Muscle layer of duodenum (tissue), 2 donors: Measurements from ENCODE around the gene LGALS9C.
"Not testable (repeated sequence)": the region's sequence is repeated elsewhere in the genome, so short reads cannot be mapped to it uniquely, and the experiment has no call there.

ENCODE experiments used
- H3K27ac ChIP-seq: one replicate; pipeline ENCODE4 v1.7.0; 2013; ENCODE audit warnings: mild to moderate bottlenecking, low read length
- H3K27me3 ChIP-seq: one replicate; pipeline ENCODE4 v1.7.0; 2013; ENCODE audit warnings: low read depth, mild to moderate bottlenecking, control low read depth, low read length
- H3K36me3 ChIP-seq, 2 donors: one replicate each; pipeline ENCODE4 v1.7.0; 2013; ENCODE audit warnings: low read length in 2 of 2, control low read depth in 1 of 2, mild to moderate bottlenecking in 1 of 2; ENCODE audit not compliant: insufficient read depth in 2 of 2, control insufficient read depth in 1 of 2
- H3K4me1 ChIP-seq, 2 donors: one replicate each; pipeline ENCODE4 v1.7.0; 2013; ENCODE audit warnings: low read length in 2 of 2, mild to moderate bottlenecking in 2 of 2, control low read depth in 1 of 2, moderate library complexity in 1 of 2; ENCODE audit not compliant: insufficient read depth in 2 of 2, control insufficient read depth in 1 of 2
- H3K4me3 ChIP-seq, 2 donors: one replicate each; pipeline ENCODE4 v1.7.0; 2013; ENCODE audit warnings: low read length in 2 of 2, low read depth in 1 of 2, mild to moderate bottlenecking in 1 of 2
- H3K9me3 ChIP-seq, 2 donors: one replicate each; pipeline ENCODE4 v1.7.0; 2013; ENCODE audit warnings: low read length in 2 of 2, control low read depth in 1 of 2, mild to moderate bottlenecking in 1 of 2; ENCODE audit not compliant: control insufficient read depth in 1 of 2
- donor health status: healthy.

Gene LGALS9C

GRCh38 chr17:18463831-18464502 lies 12.6 kb upstream of the LGALS9C start:
- H3K27me3 ChIP-seq, H3K27ac ChIP-seq, H3K36me3 ChIP-seq, H3K9me3 ChIP-seq, H3K4me1 ChIP-seq, H3K4me3 ChIP-seq: not testable (repeated sequence)

GRCh38 chr17:18466250-18466983 lies 10.2 kb upstream of the LGALS9C start:
- H3K27ac ChIP-seq, H3K36me3 ChIP-seq, H3K4me1 ChIP-seq, H3K27me3 ChIP-seq, H3K9me3 ChIP-seq, H3K4me3 ChIP-seq: not testable (repeated sequence)

- not testable (repeated sequence) for H3K4me1 ChIP-seq, H3K36me3 ChIP-seq, H3K27ac ChIP-seq, H3K9me3 ChIP-seq, H3K27me3 ChIP-seq, H3K4me3 ChIP-seq
These were observed 9.6 kb upstream of the LGALS9C start for GRCh38 chr17:18467001-18467400.

GRCh38 chr17:18468472-18469171 lies 8.0 kb upstream of the LGALS9C start:
- H3K9me3 ChIP-seq, H3K27ac ChIP-seq, H3K4me3 ChIP-seq, H3K27me3 ChIP-seq, H3K4me1 ChIP-seq, H3K36me3 ChIP-seq: not testable (repeated sequence)

GRCh38 chr17:18469837-18470236 lies 6.8 kb upstream of the LGALS9C start:
- H3K4me1 ChIP-seq, H3K9me3 ChIP-seq, H3K36me3 ChIP-seq, H3K27ac ChIP-seq, H3K27me3 ChIP-seq, H3K4me3 ChIP-seq: not testable (repeated sequence)

- not testable (repeated sequence) for H3K4me1 ChIP-seq, H3K27me3 ChIP-seq, H3K4me3 ChIP-seq, H3K36me3 ChIP-seq, H3K27ac ChIP-seq, H3K9me3 ChIP-seq
These were observed 6.2 kb upstream of the LGALS9C start for GRCh38 chr17:18470345-18470930.

GRCh38 chr17:18473967-18474366 lies 2.6 kb upstream of the LGALS9C start:
- H3K27ac ChIP-seq, H3K9me3 ChIP-seq, H3K4me3 ChIP-seq, H3K4me1 ChIP-seq, H3K36me3 ChIP-seq, H3K27me3 ChIP-seq: not testable (repeated sequence)

GRCh38 chr17:18474754-18475153 lies 1.8 kb upstream of the LGALS9C start:
- not testable (repeated sequence) for H3K36me3 ChIP-seq, H3K9me3 ChIP-seq, H3K4me1 ChIP-seq, H3K27ac ChIP-seq, H3K27me3 ChIP-seq, H3K4me3 ChIP-seq

GRCh38 chr17:18477367-18477766 lies 778 bp downstream of the LGALS9C start:
- H3K9me3 ChIP-seq, H3K4me1 ChIP-seq, H3K27me3 ChIP-seq, H3K36me3 ChIP-seq, H3K4me3 ChIP-seq, H3K27ac ChIP-seq: not testable (repeated sequence)

GRCh38 chr17:18478362-18478761 lies 1.8 kb downstream of the LGALS9C start:
- H3K27me3 ChIP-seq, H3K36me3 ChIP-seq, H3K9me3 ChIP-seq, H3K27ac ChIP-seq, H3K4me3 ChIP-seq, H3K4me1 ChIP-seq: not testable (repeated sequence)

GRCh38 chr17:18478977-18479595 lies 2.5 kb downstream of the LGALS9C start:
- H3K4me1 ChIP-seq = not testable (repeated sequence)

More at GRCh38 chr17:18478977-18479595, 2.5 kb downstream of the LGALS9C start:
- not testable (repeated sequence) for H3K27ac ChIP-seq, H3K9me3 ChIP-seq, H3K27me3 ChIP-seq, H3K4me3 ChIP-seq, H3K36me3 ChIP-seq
